HG03025 (cell line): ENCODE measurements around the gene PYGM.

ENCODE experiments used
- ATAC-seq: cut with Tn5 transposase; IDR thresholded peaks from one replicate; pipeline ENCODE4 v1.9.1; 2021; ENCODE audit warnings: mild to moderate bottlenecking, moderate library complexity; ENCODE audit not compliant: unreplicated experiment, low FRiP score

The PYGM gene

GRCh38 chr11:64754919-64755662 is 4.7 kb downstream of the PYGM start:
- no peak for ATAC-seq

- no peak for ATAC-seq
These were observed 5.5 kb downstream of the PYGM start for GRCh38 chr11:64754124-64754918.

- no peak for ATAC-seq
These were observed 6.2 kb downstream of the PYGM start for GRCh38 chr11:64753380-64754123.

- ATAC-seq, result no peak
These were observed 6.8 kb downstream of the PYGM start for GRCh38 chr11:64753019-64753379.

GRCh38 chr11:64752175-64752970 is 7.4 kb downstream of the PYGM start:
- no peak for ATAC-seq

- ATAC-seq, result no peak
These were observed 8.2 kb downstream of the PYGM start for GRCh38 chr11:64751580-64751979.

- no peak for ATAC-seq
These were observed 8.6 kb downstream of the PYGM start for GRCh38 chr11:64751136-64751535.

GRCh38 chr11:64750361-64751054 is 9.3 kb downstream of the PYGM start:
- ATAC-seq, result no peak

GRCh38 chr11:64747961-64748665 is 11.7 kb downstream of the PYGM start:
- ATAC-seq, result no peak

- no peak for ATAC-seq
These were observed 13.3 kb downstream of the PYGM start for GRCh38 chr11:64746486-64746885.

GRCh38 chr11:64745521-64746328 is 14.0 kb downstream of the PYGM start:
- ATAC-seq, result no peak

- ATAC-seq, result no peak
These were observed 14.6 kb downstream of the PYGM start for GRCh38 chr11:64745189-64745520.

GRCh38 chr11:64744544-64745188 is 15.1 kb downstream of the PYGM start:
- ATAC-seq, result no peak

GRCh38 chr11:64743591-64744543 is 15.9 kb downstream of the PYGM start, which contains the start of gene RASGRP2:
RASGRP2 (minus strand) TSS chr11:64744142; CDS start chr11:64742866, 1,276 bp downstream.
- no peak for ATAC-seq

GRCh38 chr11:64742889-64743590 is 16.7 kb downstream of the PYGM start:
- no peak for ATAC-seq
